ENCODE data around the gene RCE1.
A peak's percentile ranks its signal among the peaks of the same experiment; 100 is the strongest.

Gene RCE1

GRCh38 chr11:66874232-66874631, 31.0 kb downstream of the RCE1 start:
- TF ChIP-seq ZFX (IDR thresholded peaks at IDR 0.05) = no peak
- no peak for TF ChIP-seq CTCF (conservative IDR thresholded peaks at IDR 0.05)
- no peak overlapping the region for H3K27ac ChIP-seq

DNA sequence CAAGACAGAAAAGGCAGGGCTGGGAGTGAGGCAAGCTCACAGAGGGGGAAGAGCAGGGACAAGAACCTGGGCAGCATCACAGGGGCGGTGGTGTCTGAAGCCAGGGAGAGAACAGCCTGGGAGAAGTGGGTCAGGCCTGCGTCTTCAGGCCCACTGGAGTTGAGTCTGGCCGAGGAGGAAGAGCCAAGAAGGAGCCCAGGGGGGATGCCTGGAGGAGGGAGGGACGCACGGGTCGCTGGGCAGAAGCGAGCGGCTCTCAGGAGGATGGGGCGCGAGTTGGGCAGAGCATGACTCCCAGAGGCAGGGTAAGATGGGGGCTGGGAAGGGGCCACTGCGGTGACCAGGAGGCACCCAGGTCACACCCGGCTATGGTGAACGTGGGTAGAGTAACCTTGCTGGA, 32.1 kb downstream of the RCE1 start:
- no peak overlapping the region for H3K27ac ChIP-seq
- TF ChIP-seq CTCF (conservative IDR thresholded peaks at IDR 0.05) = no peak

DNA sequence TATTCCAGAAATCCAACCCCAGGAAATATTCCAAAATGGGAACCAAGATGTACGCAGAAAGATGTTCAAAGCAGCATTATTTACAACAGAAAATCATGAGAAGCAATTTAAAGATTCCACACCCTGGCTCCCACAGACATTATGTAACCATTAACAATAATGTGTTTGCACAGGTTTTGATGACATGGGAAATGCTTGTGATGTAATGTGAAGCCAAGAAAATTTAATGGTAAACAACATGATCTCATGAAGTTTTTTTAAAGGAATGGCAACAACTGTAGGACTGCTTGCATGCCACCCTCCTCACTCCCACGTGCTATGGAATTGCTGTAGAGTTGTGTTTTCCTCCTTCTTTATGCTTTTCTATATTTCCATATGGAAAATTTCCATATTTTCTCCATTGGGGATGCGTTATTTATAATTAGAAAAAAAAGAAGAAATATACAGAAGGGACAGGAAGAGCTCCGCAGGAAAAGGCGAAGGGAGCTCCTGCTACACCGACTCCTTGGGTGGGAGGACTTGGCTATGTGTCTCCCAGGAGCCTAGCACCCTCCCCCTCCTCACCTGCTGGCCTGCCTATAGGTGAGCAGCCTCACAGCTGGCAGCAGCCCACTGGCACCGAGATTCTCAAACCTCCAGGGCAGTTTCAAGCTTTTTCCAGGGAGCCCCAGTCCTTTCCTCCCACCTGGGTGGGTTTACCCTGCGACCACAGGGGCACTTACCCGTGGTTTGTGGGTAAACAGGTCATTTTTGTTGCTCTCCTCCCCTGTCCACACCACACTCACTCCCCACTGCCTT, 34.5 kb downstream of the RCE1 start:
- no peak for TF ChIP-seq ZFX (IDR thresholded peaks at IDR 0.05)
- no peak for TF ChIP-seq CTCF (conservative IDR thresholded peaks at IDR 0.05)
- peak overlapping the region; percentile 14; the same call in 1 of the 2 replicates for H3K27ac ChIP-seq

DNA sequence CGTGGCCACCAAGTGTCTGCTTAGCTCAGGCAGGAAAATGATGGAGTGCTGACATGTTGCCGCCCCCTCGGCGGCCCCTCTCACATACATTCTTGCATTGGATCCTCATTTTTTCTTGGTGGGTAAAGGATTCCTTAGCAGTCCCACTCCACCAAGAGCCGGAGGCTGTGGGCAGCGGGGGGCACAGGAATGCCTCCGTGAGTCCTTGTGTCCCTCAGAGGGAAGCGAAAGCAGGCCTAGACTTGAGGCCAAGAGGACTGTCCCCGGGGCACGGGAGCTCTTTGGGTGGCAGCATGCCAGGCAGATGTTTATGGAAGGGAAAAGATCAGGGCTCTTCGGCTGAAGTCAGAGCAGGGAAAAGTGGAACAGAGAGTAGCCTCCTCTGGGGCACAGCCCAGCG, 35.2 kb downstream of the RCE1 start:
- H3K27ac ChIP-seq = peak overlapping the region; percentile 14; the same call in 1 of the 2 replicates
- TF ChIP-seq ZFX (IDR thresholded peaks at IDR 0.05) (no peak), CTCF (conservative IDR thresholded peaks at IDR 0.05) (no peak)

GRCh38 chr11:66879000-66879399, 35.8 kb downstream of the RCE1 start:
- no peak for TF ChIP-seq ZFX (IDR thresholded peaks at IDR 0.05)
- no peak for TF ChIP-seq CTCF (conservative IDR thresholded peaks at IDR 0.05)
- H3K27ac ChIP-seq = no peak overlapping the region; the same call in 1 of the 2 replicates

GRCh38 chr11:66879583-66879982, 36.3 kb downstream of the RCE1 start:
- peak overlapping the region; percentile 60; the same call in 1 of the 2 replicates for H3K27ac ChIP-seq

More at GRCh38 chr11:66879583-66879982, 36.3 kb downstream of the RCE1 start:
- TF ChIP-seq ZFX (IDR thresholded peaks at IDR 0.05) (no peak), CTCF (conservative IDR thresholded peaks at IDR 0.05) (no peak)

Data from C4-2B (cell line).